AG09309 (cell line): ENCODE measurements around the gene RBM44.

Experiments used
- DNase-seq: peaks from one replicate; pipeline ENCODE4 v3.0.0-alpha.2; 2010; ENCODE audit warnings: low read depth
- H3K4me3 ChIP-seq: 2 replicates; pipeline ENCODE4 v1.5.1; 2011; ENCODE audit warnings: mild to moderate bottlenecking, low read depth, low read length, moderate library complexity; ENCODE audit not compliant: control insufficient read depth
- TF ChIP-seq, protein P1 (sequence below): IDR thresholded peaks from 2 replicates; pipeline ENCODE4 v1.5.1; 2011; ENCODE audit warnings: mild to moderate bottlenecking, low read depth, low read length, inconsistent platforms; ENCODE audit not compliant: insufficient read depth, control insufficient read depth; ENCODE audit errors: missing control alignments

Gene RBM44

GRCh38 chr2:237875256-237876060 is 76.9 kb downstream of the RBM44 start:
- H3K4me3 ChIP-seq: no peak overlapping the region

DNA sequence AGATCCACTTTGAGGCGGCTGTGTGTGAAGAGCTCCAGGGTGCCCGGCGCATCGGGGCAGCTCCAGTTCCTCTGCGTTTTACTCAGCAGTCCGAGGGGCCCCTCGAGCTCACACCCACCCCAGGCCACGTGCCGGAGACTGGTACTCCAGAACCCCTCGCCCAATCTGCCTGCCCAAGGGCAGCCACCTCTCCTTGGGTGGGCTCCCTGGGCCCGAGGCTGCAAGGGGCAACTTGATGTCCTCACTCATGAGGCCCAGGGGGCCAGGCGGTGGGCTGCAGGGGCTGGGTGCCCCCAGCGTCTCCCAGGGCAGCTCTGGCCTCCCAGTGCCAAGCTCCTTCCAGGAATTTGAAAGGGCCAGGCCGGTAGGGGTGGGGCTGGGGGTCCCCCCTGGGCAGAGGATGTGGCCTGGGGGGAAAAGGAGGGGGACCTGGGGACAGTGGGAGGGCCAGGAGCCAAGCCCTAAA is 77.5 kb downstream of the RBM44 start:
- no peak overlapping the region for H3K4me3 ChIP-seq
- TF ChIP-seq, protein P1, sequence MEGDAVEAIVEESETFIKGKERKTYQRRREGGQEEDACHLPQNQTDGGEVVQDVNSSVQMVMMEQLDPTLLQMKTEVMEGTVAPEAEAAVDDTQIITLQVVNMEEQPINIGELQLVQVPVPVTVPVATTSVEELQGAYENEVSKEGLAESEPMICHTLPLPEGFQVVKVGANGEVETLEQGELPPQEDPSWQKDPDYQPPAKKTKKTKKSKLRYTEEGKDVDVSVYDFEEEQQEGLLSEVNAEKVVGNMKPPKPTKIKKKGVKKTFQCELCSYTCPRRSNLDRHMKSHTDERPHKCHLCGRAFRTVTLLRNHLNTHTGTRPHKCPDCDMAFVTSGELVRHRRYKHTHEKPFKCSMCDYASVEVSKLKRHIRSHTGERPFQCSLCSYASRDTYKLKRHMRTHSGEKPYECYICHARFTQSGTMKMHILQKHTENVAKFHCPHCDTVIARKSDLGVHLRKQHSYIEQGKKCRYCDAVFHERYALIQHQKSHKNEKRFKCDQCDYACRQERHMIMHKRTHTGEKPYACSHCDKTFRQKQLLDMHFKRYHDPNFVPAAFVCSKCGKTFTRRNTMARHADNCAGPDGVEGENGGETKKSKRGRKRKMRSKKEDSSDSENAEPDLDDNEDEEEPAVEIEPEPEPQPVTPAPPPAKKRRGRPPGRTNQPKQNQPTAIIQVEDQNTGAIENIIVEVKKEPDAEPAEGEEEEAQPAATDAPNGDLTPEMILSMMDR: no peak
- DNase-seq: no peak

More at GRCh38 chr2:237875256-237876060, 76.9 kb downstream of the RBM44 start:
- no peak for DNase-seq
- TF ChIP-seq, protein P1: no peak

DNA sequence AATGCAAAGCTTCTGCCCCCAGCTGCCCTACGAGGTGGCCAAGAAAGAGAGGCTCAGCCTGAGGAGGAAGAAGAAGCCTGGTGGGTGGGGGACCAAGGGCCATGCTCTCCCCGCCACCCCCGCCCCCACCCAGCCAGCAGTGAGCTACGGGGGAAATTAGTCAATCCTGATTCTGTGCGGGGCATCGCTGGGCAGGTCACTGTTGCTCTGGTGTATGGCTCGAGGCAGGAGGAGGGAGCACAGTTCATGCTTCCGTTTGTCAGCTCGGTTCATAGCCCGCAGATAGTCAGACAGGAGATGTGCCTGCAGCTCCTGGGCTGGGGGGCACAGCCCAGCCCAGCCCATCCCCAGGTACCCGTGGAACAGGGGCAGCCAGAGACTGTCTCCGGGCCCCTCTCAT is 78.0 kb downstream of the RBM44 start:
- no peak for DNase-seq
- TF ChIP-seq, protein P1: no peak
- no peak overlapping the region for H3K4me3 ChIP-seq

DNA sequence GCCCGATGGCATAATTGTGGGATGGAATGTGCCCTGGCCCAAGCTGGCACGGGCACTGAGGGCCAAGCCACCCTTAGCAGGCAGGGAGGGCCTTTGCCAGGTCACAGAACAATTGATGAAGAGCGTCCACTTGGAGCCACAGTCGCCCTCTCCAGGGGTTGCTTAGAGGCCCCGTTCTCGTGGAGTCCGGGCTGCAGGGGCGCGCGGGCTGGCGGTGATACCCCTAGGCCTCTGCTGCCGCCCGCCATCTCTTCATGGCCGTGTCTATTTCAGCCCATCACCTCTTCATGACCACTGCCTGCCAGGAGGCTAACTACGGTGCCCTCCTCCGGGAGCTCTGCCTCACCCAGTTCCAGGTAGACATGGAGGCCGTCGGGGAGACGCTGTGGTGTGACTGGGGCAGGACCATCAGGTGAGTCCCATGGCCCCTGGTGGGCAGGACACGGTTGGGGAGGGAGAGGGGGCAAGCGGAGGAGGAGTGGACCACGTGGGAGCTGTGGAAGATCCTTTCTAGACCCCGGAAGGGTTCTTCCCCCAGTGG is 78.4 kb downstream of the RBM44 start:
- DNase-seq: no peak
- H3K4me3 ChIP-seq: no peak overlapping the region
- TF ChIP-seq, protein P1: no peak

DNA sequence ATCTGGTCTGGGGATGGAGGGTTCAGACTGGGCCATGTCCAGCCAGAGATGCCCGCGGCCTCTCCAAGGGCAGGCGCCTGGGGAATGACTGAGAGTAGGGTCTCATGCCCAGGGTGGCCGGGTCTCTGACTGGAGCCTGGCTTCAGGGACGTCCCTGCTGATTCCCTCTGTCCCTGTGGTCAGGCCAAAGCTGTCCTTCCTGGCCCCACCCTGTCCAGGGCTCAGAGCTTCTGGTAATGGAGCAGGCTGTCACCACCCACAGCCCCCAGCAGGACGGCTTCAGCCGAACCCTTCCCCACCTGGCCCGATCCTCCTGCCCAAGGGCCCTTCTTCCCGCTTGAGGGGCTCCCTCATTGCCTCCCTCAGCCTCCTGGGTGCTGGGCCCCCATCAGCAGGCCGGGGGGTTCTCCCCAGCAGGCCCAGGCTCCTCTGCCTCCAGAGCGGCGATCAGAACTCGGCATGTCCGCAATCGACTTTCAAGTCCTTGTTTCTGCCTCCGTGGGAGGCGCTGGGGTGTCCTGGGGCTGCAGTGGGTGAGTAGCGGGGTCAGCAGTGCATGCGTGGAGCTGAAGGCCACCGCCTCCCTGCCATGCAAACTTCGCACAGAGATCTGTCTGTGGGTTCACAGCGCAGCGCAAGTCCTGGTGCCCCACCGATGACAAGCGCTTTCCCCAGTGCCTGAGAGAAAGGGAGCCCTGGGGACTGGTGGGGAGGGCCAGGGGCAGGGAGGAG is 79.2 kb downstream of the RBM44 start:
- TF ChIP-seq, protein P1: no peak
- no peak for DNase-seq
- no peak overlapping the region for H3K4me3 ChIP-seq

DNA sequence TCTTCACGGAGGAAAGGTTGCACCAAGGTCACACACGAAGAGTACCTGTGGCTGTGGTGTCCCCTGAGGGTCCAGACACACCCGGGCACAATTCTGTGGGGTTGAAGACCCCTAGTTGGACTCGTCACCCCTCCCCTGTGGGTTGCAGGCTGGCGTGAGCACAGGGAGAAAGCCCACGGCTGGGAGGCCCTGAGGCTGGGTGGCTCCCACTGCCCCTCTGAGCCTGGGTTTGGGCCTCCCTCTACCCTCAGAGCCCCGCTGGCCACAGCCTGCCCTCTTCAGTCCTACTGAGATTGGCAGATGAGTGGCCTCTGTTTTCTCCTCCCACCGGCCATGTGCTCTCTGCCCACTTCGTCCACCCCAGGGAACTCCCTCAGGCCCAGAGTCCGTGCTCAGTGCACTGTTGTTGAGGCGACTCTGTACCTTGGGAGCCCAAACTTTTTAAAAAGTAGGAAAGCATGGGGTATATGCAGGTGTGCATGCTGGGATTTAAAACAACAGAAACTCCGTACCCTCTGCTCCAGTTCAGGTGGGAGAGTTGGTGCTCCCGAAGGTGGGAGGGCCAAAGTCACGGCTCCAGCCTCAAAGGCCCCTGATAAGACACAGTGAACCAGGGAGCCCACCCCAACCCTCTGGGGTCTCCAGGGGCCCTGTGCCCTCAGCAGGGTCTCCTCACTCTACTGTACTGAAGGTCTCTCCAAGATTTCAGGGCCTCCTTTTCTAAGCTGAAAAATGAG is 79.9 kb downstream of the RBM44 start:
- no peak overlapping the region for H3K4me3 ChIP-seq
- no peak for DNase-seq
- TF ChIP-seq, protein P1: no peak
